GM12872 (cell line): ENCODE results near the gene NUTF2.

ENCODE experiments used
- TF ChIP-seq, protein P1 (sequence below): IDR thresholded peaks from 3 replicates; pipeline ENCODE4 v1.5.1; 2011; ENCODE audit warnings: low read depth, mild to moderate bottlenecking, low read length, moderate library complexity; ENCODE audit not compliant: insufficient read depth

Gene NUTF2

GRCh38 chr16:67848118-67848517 lies 1.4 kb downstream of the NUTF2 start:
- TF ChIP-seq, protein P1, sequence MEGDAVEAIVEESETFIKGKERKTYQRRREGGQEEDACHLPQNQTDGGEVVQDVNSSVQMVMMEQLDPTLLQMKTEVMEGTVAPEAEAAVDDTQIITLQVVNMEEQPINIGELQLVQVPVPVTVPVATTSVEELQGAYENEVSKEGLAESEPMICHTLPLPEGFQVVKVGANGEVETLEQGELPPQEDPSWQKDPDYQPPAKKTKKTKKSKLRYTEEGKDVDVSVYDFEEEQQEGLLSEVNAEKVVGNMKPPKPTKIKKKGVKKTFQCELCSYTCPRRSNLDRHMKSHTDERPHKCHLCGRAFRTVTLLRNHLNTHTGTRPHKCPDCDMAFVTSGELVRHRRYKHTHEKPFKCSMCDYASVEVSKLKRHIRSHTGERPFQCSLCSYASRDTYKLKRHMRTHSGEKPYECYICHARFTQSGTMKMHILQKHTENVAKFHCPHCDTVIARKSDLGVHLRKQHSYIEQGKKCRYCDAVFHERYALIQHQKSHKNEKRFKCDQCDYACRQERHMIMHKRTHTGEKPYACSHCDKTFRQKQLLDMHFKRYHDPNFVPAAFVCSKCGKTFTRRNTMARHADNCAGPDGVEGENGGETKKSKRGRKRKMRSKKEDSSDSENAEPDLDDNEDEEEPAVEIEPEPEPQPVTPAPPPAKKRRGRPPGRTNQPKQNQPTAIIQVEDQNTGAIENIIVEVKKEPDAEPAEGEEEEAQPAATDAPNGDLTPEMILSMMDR = no peak

DNA sequence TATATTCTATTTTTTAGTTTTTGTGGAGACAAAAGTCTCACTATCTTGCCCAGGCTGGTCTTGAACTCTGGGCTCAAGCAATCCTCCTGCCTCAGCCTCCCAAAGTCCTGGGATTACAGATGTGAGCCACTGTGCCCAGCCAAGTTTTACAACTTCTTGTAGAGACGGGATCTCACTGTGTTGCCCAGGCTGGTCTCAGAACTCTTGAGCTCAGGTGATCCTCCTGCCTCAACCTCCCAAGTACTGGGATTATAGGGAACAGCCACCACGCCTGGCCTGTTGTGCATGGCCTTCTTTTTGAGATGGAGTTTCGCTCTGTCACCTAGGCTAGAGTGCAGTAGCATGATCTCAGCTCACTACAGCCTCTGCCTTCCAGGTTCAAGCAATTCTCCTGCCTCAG lies 6.9 kb downstream of the NUTF2 start:
- TF ChIP-seq, protein P1 = no peak

DNA sequence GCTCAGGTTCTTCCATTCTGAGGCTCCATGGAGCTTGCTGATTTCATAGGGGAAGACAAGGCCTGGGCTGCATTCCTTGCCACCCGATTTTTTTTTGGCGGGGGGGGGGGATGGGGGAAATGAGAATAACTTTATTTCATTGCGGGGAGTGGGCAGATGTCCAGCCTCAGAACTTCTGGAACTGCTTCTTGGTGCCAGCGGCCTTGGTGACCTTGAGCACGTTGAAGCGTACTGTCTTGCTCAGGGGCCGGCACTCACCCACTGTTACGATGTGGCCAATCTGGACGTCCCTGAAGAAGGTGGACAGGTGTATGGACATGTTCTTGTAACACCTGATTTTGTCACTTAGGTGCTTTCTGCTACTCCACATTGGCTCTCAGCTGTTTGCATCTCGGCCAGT lies 9.1 kb downstream of the NUTF2 start:
- TF ChIP-seq, protein P1 = no peak

DNA sequence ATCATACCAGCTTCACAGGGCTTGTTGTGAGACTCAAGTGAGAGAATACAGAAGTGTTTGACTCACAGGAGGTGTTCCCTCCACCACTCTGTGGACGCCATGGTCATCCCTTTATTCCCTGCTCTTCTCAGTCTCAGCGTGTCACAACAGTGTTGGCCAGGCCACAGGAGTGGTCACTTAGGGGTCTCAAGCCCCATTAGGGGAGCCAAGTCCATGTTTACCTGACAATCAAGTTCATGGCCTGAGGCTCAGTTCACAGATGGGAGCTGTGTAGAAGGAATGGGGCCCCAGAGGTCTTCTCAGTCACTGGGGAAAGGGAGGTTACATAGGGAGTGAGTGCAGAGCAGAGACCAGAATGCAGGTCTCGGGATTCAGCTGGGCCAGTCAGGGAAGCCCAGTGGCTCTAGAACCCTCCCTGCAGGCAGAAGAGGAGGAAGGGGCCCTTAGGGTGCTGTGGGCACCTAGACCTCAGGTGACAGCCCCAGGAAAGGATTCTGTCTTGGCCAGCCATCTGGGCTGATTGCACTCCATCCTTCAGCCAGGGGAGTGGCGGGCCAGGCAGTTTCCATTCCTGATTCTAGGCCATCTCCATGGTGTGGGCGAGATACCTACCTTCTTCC lies 10.3 kb downstream of the NUTF2 start:
- TF ChIP-seq, protein P1 = no peak

DNA sequence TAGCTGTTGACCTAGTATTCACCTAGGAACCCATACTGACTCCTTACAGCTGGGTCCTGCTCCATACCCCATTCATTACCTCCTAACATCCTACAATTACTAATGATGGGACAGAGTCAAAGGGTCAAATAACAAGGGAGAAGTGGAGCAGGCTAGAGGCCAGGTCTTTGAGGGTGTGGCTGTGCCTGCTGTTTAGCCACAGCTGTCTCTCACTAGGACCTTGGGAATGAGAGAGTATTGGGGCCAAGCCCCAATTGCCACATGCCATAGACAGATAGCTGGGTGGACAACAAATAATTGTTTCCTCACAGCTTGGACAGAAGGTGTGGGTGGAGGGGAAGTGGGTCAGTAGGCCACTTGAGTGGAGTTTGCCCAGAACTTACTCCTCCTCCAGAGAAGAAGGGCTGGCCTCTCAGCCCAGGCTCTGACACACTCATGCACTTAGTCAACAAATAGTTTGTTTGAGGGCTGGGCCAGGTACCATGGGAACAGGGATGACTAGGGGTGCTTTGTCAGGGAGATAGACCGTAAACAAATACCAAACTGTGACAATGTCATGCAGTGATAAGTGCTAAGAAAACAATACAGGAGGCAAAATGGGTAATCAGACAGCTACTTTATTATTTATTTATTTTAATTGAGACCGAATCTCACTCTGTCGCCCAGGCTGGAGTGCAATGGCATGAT lies 11.0 kb downstream of the NUTF2 start:
- TF ChIP-seq, protein P1 = no peak

- TF ChIP-seq, protein P1 = no peak
Observed at GRCh38 chr16:67858500-67858899, 11.8 kb downstream of the NUTF2 start.

DNA sequence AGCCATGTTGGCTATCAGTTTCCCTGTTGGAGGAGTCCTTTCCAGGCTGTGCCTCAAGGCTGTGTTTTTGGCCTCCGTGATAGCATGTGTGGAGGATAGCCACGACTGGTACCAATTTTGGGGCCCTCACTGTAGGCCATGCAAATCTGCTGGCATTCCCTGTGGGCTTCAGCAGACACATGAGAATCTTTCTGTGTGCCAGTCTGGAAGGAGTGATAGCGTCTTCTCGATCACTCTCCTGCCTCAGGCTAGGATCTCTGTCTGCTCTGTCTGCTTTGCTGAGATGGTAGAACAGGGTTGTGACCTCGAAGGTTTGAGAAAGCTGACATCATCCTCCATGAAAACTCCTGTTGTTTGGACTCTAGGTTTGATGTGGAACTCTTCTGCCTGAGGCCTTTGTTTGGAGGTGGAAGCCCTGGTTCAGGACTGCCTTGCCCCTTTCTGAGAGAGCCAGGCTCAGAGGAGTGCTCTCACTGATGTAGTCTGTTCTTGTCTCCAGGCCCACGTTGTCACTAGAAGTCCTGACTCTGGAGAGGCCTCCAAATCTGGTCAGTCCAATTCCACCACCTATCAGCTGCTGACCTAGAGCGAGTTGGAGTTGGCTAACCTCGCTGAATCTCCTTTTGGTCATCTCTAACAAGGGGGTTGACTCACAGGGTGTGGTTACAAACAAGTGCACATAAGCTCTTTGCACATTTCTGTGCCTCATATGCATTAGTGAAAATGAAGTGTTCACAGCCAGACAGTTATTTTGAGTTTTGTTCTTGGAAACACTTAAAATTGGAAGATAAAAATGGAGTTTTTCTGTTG lies 14.1 kb downstream of the NUTF2 start:
- TF ChIP-seq, protein P1 = no peak
